ENCODE data around the gene L3MBTL2. TPM values are rescaled to one million over a fixed set of nuclear protein-coding genes. Genes with fewer than 3 reads are reported as not detected.
A peak's percentile ranks its signal among the peaks of the same experiment; 100 is the strongest.

Gene L3MBTL2
- total RNA-seq, 1 experiment from 2014 or later: 33.6 TPM

GRCh38 chr22:41177622-41178424 lies 27.3 kb upstream of the L3MBTL2 start:
- no peak overlapping the region for H2BK12ac ChIP-seq (ENCODE audit: insufficient read length, low read depth, low read length)
- no peak overlapping the region for H2BK120ac ChIP-seq (ENCODE audit: low read depth, low read length, poor library complexity, severe bottlenecking)
- H3K27me3 Mint-ChIP-seq (ENCODE audit: low read depth): peaks cover 2% of the 10 kb centered on the region; the same call in 1 of the 2 replicates
- no peak overlapping the region for H3K4me3 Mint-ChIP-seq
- H4K8ac ChIP-seq (replicated peaks; ENCODE audit: insufficient read length, low read depth, low read length): no peak overlapping the region
- H2BK5ac ChIP-seq (ENCODE audit: insufficient read length, low read length): no peak overlapping the region
- no peak overlapping the region for H4K91ac ChIP-seq (ENCODE audit: insufficient read length, low read depth, low read length)
- no peaks in the 10 kb centered on the region for H3K9me3 Mint-ChIP-seq
- no peak for TF ChIP-seq CTCF (conservative IDR thresholded peaks at IDR 0.05)
- H3K4me1 ChIP-seq (ENCODE audit: insufficient read depth, low read length): peaks cover 3% of the 10 kb centered on the region; the same call in 1 of the 2 replicates
- H4K20me1 ChIP-seq (ENCODE audit: control insufficient read depth, insufficient read depth, insufficient read length): no peaks in the 10 kb centered on the region
- H3K79me2 ChIP-seq (ENCODE audit: insufficient read depth, low read length): no peaks in the 10 kb centered on the region
- H3T11ph ChIP-seq (ENCODE audit: low read length): no peak overlapping the region
- H2AFZ ChIP-seq (ENCODE audit: low read length): no peak overlapping the region
- no peaks in the 10 kb centered on the region for H3K23me2 ChIP-seq (ENCODE audit: insufficient read length, low read depth, low read length, poor library complexity, severe bottlenecking)
- H3K9me3 ChIP-seq (ENCODE audit: control insufficient read depth, low read depth, low read length): no peaks in the 10 kb centered on the region
- peaks cover 48 to 79% (median 74%) of the 10 kb centered on the region in 3 experiments; a peak in 6 of 7 replicates for H3K36me3 Mint-ChIP-seq (ENCODE audit: insufficient read depth in 1 of 3, low read depth in 3 of 3)
- no peak overlapping the region for H3K23ac ChIP-seq (ENCODE audit: insufficient read length, low read depth, low read length)
- H3K4ac ChIP-seq (ENCODE audit: low read depth, low read length): no peak overlapping the region
- H3K27ac ChIP-seq (ENCODE audit: insufficient read length, low read depth, low read length): no peak overlapping the region
- no peak for DNase-seq
- H2BK15ac ChIP-seq (ENCODE audit: low read depth, low read length): no peak overlapping the region
- H3K4me2 ChIP-seq (ENCODE audit: insufficient read depth, insufficient read length, low read length): no peak overlapping the region
- H3K4me1 Mint-ChIP-seq: peaks cover 4 to 9% of the 10 kb centered on the region in 2 experiments; a peak in 3 of 4 replicates
- no peaks in the 10 kb centered on the region for H3K79me1 ChIP-seq (ENCODE audit: insufficient read depth, low read depth, low read length, poor library complexity, severe bottlenecking)
- H4K5ac ChIP-seq (ENCODE audit: insufficient read length, low read depth, low read length): no peak overlapping the region
- no peak overlapping the region for H2AK5ac ChIP-seq (ENCODE audit: insufficient read length, low read length)
- no peak overlapping the region for H3K18ac ChIP-seq (ENCODE audit: insufficient read length, low read depth, low read length)
- H3K14ac ChIP-seq (ENCODE audit: insufficient read depth, low read length): no peak overlapping the region
- peak overlapping the region; percentile 34 to 67 (median 37); a peak in 4 of 7 replicates for H3K27ac Mint-ChIP-seq
- no peak overlapping the region for H3K56ac ChIP-seq (ENCODE audit: insufficient read length, low read depth, low read length)
- H3K27me3 ChIP-seq (ENCODE audit: insufficient read depth, low read length): no peaks in the 10 kb centered on the region
- H3K9ac ChIP-seq (ENCODE audit: extremely low read depth, insufficient read length, low read length): no peak overlapping the region
- WGBS (ENCODE audit: extremely low coverage, insufficient read length, low lambda C conversion rate): no CpG with 5 or more reads among the region's 9 CpGs
- H2BK20ac ChIP-seq (ENCODE audit: low read depth, low read length, poor library complexity, severe bottlenecking): no peak overlapping the region
